HFFc6 (cell line): ENCODE data around the gene TUFT1. TPM values are rescaled to one million over a fixed set of nuclear protein-coding genes. Genes with fewer than 3 reads are reported as not detected.

Source experiments
- DNase-seq: peaks from one replicate; pipeline ENCODE4 v3.0.0-alpha.2; 2018
- H3K27ac Mint-ChIP-seq: 2 replicates; pipeline ENCODE4 v1.8.0; 2020; ENCODE audit warnings: mild to moderate bottlenecking, mixed read lengths
- H3K27me3 Mint-ChIP-seq: 2 replicates; pipeline ENCODE4 v1.8.0; 2021; ENCODE audit warnings: mild to moderate bottlenecking, moderate library complexity, mixed read lengths; ENCODE audit not compliant: insufficient read depth
- H3K36me3 Mint-ChIP-seq: 2 replicates; pipeline ENCODE4 v1.8.0; 2021; ENCODE audit warnings: low read depth, mixed read lengths
- H3K4me1 Mint-ChIP-seq: 2 replicates; pipeline ENCODE4 v1.8.0; 2020; ENCODE audit warnings: low read depth, mixed read lengths
- H3K4me3 Mint-ChIP-seq: 2 replicates; pipeline ENCODE4 v1.8.0; 2020; ENCODE audit warnings: mild to moderate bottlenecking, moderate library complexity, mixed read lengths
- H3K9me3 Mint-ChIP-seq: 2 replicates; pipeline ENCODE4 v1.8.0; 2020; ENCODE audit warnings: mild to moderate bottlenecking, mixed read lengths
- total RNA-seq, 6 experiments: library from RNA; stranded (reverse); fragmentation: NEBNext Ultra II Directional; extraction: Animal tissue kit (Norgen Biotek cat#: 25700); gene quantifications; 2 replicates in 1 of 6; 3 replicates in 5 of 6; pipeline ENCODE4 v1.2.3, GENCODE V29; 2021
- TF ChIP-seq, protein P1 (sequence below): fragments of 200-600 bp; sonication (generic); IDR thresholded peaks from 2 replicates; pipeline ENCODE4 v1.5.0; 2021; ENCODE audit warnings: antibody characterized with exemption, mild to moderate bottlenecking

Gene TUFT1
- total RNA-seq, 6 experiments from 2014 or later, result 6.5 to 20.2 (median 7.3) TPM

DNA sequence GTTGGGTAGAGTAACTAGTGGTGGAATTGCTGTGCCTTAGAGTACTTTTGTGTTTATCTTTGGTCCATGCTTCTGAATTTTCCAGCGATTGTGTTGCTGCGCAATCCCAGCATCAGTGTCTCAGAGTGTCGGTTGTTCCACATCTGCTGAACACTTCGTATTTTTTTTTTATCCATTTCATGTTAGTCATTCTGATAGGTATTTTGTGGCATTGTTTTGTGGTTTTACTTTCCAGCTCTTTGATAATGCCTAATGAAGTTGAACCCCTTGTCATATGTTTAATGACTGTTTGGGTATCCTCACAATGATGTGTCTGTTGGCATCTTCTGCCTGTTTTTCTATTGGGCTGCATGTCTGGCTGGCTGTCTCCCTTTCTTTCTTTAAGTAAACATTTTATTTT, 13.6 kb downstream of the TUFT1 start:
- no peak overlapping the region for H3K27ac Mint-ChIP-seq
- peaks cover 2% of the 10 kb centered on the region; the same call in 1 of the 2 replicates for H3K27me3 Mint-ChIP-seq
- peaks cover 22% of the 10 kb centered on the region for H3K4me1 Mint-ChIP-seq
- TF ChIP-seq, protein P1, sequence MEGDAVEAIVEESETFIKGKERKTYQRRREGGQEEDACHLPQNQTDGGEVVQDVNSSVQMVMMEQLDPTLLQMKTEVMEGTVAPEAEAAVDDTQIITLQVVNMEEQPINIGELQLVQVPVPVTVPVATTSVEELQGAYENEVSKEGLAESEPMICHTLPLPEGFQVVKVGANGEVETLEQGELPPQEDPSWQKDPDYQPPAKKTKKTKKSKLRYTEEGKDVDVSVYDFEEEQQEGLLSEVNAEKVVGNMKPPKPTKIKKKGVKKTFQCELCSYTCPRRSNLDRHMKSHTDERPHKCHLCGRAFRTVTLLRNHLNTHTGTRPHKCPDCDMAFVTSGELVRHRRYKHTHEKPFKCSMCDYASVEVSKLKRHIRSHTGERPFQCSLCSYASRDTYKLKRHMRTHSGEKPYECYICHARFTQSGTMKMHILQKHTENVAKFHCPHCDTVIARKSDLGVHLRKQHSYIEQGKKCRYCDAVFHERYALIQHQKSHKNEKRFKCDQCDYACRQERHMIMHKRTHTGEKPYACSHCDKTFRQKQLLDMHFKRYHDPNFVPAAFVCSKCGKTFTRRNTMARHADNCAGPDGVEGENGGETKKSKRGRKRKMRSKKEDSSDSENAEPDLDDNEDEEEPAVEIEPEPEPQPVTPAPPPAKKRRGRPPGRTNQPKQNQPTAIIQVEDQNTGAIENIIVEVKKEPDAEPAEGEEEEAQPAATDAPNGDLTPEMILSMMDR, result no peak
- no peak overlapping the region for H3K4me3 Mint-ChIP-seq
- no peaks in the 10 kb centered on the region for H3K36me3 Mint-ChIP-seq
- peak; percentile 53 for DNase-seq
- no peaks in the 10 kb centered on the region for H3K9me3 Mint-ChIP-seq

DNA sequence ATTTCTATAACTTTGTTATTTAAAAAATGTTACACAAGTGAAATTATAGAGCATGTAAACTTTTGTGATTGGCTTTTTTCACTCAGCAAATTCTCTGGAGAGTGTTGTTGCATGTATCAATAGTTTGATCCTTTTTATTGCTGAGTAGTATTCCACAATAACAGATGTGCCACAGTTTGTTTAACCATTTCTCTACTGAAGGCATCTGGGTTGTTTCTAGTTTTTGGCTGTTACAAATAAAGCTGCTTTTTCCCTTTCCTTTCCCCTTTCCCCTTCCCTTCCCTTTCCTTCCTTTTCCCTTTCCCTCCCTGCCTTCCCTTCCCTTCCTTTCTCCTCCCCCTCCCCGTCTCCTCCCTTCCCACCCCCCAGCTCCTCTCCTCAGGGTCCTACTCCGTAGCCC, 15.9 kb downstream of the TUFT1 start:
- peaks cover 2% of the 10 kb centered on the region; the same call in 1 of the 2 replicates for H3K27me3 Mint-ChIP-seq
- H3K4me3 Mint-ChIP-seq, result no peak overlapping the region
- H3K4me1 Mint-ChIP-seq, result peaks cover 10% of the 10 kb centered on the region
- H3K27ac Mint-ChIP-seq, result no peak overlapping the region
- TF ChIP-seq, protein P1, result no peak
- no peak for DNase-seq
- H3K36me3 Mint-ChIP-seq, result no peaks in the 10 kb centered on the region; the same call in 1 of the 2 replicates
- H3K9me3 Mint-ChIP-seq, result no peaks in the 10 kb centered on the region

DNA sequence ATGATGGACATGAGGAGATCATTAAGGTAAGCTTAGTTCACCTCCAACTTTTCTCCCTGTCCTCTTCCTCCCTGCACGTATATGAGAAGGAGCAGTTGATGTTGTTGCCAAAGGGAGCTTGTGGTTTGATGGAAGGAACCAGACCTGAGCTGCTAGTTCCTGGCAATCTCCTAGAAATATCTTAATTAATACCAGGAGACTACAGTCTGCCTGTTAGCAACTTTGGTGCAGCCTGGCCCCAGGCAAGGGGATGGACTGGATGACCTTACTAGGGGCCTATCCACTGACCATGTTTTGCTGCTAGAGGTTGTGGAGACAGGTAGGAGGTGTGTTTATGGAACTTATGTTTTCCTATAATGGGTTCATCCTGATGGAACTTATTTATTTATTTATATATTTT, 22.6 kb downstream of the TUFT1 start:
- peaks cover 11% of the 10 kb centered on the region; the same call in 1 of the 2 replicates for H3K4me1 Mint-ChIP-seq
- TF ChIP-seq, protein P1, result no peak
- no peak overlapping the region for H3K4me3 Mint-ChIP-seq
- no peak for DNase-seq
- H3K27ac Mint-ChIP-seq, result no peak overlapping the region
- H3K36me3 Mint-ChIP-seq, result peaks cover 13% of the 10 kb centered on the region; the same call in 1 of the 2 replicates
- peaks cover 5% of the 10 kb centered on the region for H3K27me3 Mint-ChIP-seq
- H3K9me3 Mint-ChIP-seq, result no peaks in the 10 kb centered on the region

DNA sequence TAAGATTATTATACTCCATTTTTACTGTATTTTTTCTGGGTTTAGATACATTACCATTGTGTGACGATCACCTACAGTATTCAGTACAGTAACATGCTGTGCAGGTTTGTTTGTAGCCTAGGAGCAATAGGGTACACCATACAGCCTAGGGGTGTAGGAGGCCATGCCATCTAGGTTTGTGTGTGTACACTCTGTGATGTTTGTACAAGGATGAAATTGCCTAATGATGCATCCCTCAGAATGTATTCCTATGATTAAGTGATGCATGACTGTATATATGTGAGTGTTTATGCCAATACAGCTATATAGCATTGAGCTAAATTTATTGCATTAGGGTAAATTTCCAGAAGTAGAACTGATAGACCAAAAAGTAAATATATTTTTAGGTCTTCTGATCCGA, 23.3 kb downstream of the TUFT1 start:
- H3K4me3 Mint-ChIP-seq, result no peak overlapping the region
- H3K36me3 Mint-ChIP-seq, result peaks cover 13% of the 10 kb centered on the region; the same call in 1 of the 2 replicates
- no peak for DNase-seq
- H3K27ac Mint-ChIP-seq, result no peak overlapping the region
- peaks cover 11% of the 10 kb centered on the region; the same call in 1 of the 2 replicates for H3K4me1 Mint-ChIP-seq
- TF ChIP-seq, protein P1, result no peak
- H3K9me3 Mint-ChIP-seq, result no peaks in the 10 kb centered on the region
- peaks cover 5% of the 10 kb centered on the region for H3K27me3 Mint-ChIP-seq

DNA sequence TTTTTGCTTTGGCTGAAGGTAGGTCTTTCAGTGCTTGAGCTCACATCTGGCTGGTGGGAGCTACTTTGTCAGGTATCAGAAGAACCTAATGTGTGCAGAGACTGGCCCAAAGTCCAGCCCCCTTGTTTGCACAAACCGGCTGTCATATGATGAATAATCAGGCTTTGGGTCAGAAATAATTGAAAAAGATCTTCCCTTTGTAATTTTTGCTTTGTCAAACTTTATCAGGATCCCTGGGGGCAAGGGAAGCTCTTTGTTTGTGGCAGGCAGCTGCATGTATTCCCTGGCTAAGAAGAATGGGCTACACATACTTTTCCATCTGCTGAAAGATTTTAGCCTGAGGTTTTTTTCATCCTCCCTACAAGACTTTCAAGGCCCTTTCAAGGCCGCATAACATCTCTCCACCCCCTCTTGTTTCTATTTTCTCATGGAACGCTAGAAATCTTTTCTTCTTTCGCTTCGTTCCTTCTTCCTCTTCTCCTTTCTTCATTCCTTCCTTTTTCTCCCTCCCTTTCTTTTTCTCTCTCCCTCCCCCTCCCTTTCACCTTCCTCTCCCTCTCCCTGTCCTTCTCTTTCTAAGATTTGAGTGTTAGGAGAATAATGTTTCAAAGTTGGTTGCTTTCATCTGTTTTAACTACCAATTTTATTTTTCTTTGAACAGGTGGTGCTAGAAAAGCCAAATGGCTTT, 25.5 kb downstream of the TUFT1 start:
- TF ChIP-seq, protein P1, result no peak
- Mint-ChIP-seq H3K27me3 (peaks cover 5% of the 10 kb centered on the region), H3K4me1 (peaks cover 21% of the 10 kb centered on the region), H3K9me3 (no peaks in the 10 kb centered on the region), H3K36me3 (peaks cover 13% of the 10 kb centered on the region; the same call in 1 of the 2 replicates), H3K27ac (no peak overlapping the region), H3K4me3 (no peak overlapping the region)
- no peak for DNase-seq
